H1 (cell line): ENCODE data around the gene EFNA3. TPM values are rescaled to one million over a fixed set of nuclear protein-coding genes. Genes with fewer than 3 reads are reported as not detected.

ENCODE experiments used
- CTCF ChIA-PET: fragments of 300-600 bp; sonication (Branson Sonifier 250); formaldehyde crosslinking; loops from one replicate; lab custom pipeline; 2021; ENCODE audit not compliant: partially characterized antibody; lab: Charles Lee
- POLR2A ChIA-PET: fragments of 300-600 bp; sonication (Branson Sonifier 250); formaldehyde crosslinking; loops from one replicate; lab custom pipeline; 2021; ENCODE audit warnings: inconsistent platforms; ENCODE audit not compliant: partially characterized antibody; lab: Charles Lee
- DNase-seq, 2 experiments: peaks; one replicate each; pipeline versions ENCODE4 v3.0.0 to v3.0.0-alpha.2; 2010 to 2022; ENCODE audit warnings: low spot score in 2 of 2, low read depth in 1 of 2, mixed read lengths in 1 of 2
- FAIRE-seq: peaks from 2 replicates; lab custom pipeline; 2011; peaks lifted over from hg19 to GRCh38; lab: Jason Lieb, UNC
- H2AFZ ChIP-seq: 2 replicates; pipeline ENCODE4 v1.8.1; 2012; ENCODE audit warnings: low read length, inconsistent platforms
- H2AK5ac ChIP-seq: 2 replicates; pipeline ENCODE4 v1.6.1; 2013; ENCODE audit warnings: low read depth, low read length
- H2BK120ac ChIP-seq: replicated peaks from 2 replicates; pipeline ENCODE3; 2013; ENCODE audit warnings: low read depth, low read length, inconsistent platforms
- H2BK12ac ChIP-seq: 2 replicates; pipeline ENCODE4 v1.6.1; 2013; ENCODE audit warnings: low read depth, low read length
- H2BK15ac ChIP-seq: 2 replicates; pipeline ENCODE4 v1.6.1; 2013; ENCODE audit warnings: low read length
- H2BK20ac ChIP-seq: 2 replicates; pipeline ENCODE4 v1.6.1; 2013; ENCODE audit warnings: low read length
- H2BK5ac ChIP-seq: 2 replicates; pipeline ENCODE4 v1.6.1; 2013; ENCODE audit warnings: low read depth, low read length
- H3K14ac ChIP-seq: 2 replicates; pipeline ENCODE4 v1.6.1; 2013; ENCODE audit warnings: inconsistent platforms; ENCODE audit not compliant: insufficient read length
- H3K18ac ChIP-seq: 2 replicates; pipeline ENCODE4 v1.6.1; 2013; ENCODE audit warnings: low read length; ENCODE audit errors: extremely low read depth
- H3K23ac ChIP-seq: 2 replicates; pipeline ENCODE4 v1.6.1; 2013; ENCODE audit warnings: inconsistent platforms; ENCODE audit not compliant: insufficient read length
- H3K23me2 ChIP-seq: 2 replicates; pipeline ENCODE4 v1.6.1; 2013; ENCODE audit warnings: low read depth, low read length
- H3K27ac ChIP-seq: 2 replicates; pipeline ENCODE4 v1.6.1; 2011; ENCODE audit warnings: low read depth, low read length, inconsistent platforms
- H3K27me3 ChIP-seq, 4 experiments: replicated peaks in 1 of 4; 1 replicate in 1 of 4; 2 replicates in 3 of 4; pipeline versions ENCODE4 v1.6.1 to v1.8.1; 2011 to 2013; ENCODE audit warnings: low read length in 3 of 4, mild to moderate bottlenecking in 3 of 4, inconsistent platforms in 2 of 4, mixed read lengths in 2 of 4, moderate library complexity in 1 of 4; ENCODE audit not compliant: control insufficient read depth in 3 of 4, insufficient read depth in 3 of 4; ENCODE audit errors: extremely low read depth in 1 of 4
- H3K36me3 ChIP-seq, 4 experiments: 2 replicates each; pipeline versions ENCODE4 v1.6.1 to v1.8.1; 2011 to 2013; ENCODE audit warnings: mild to moderate bottlenecking in 4 of 4, low read length in 3 of 4, moderate library complexity in 2 of 4, control low read depth in 1 of 4, inconsistent platforms in 1 of 4; ENCODE audit not compliant: insufficient read depth in 4 of 4, control insufficient read depth in 2 of 4
- H3K4ac ChIP-seq: replicated peaks from 2 replicates; pipeline ENCODE3; 2013; ENCODE audit warnings: low read length, low read depth, mixed read lengths, inconsistent platforms; ENCODE audit not compliant: insufficient read length
- H3K4me1 ChIP-seq, 4 experiments: replicated peaks in 1 of 4; 1 replicate in 1 of 4; 2 replicates in 3 of 4; pipeline versions ENCODE4 v1.6.1 to v1.8.1; 2011 to 2013; ENCODE audit warnings: low read length in 3 of 4, inconsistent platforms in 2 of 4, mixed read lengths in 1 of 4; ENCODE audit not compliant: insufficient read depth in 4 of 4, control insufficient read depth in 3 of 4
- H3K4me2 ChIP-seq, 2 experiments: 2 replicates each; pipeline versions ENCODE4 v1.6.1 to v1.8.1; 2011 to 2013; ENCODE audit warnings: low read depth in 2 of 2, low read length in 2 of 2, control low read depth in 1 of 2, inconsistent platforms in 1 of 2, mild to moderate bottlenecking in 1 of 2; ENCODE audit not compliant: insufficient read depth in 1 of 2
- H3K4me3 ChIP-seq, 4 experiments: fragments of 200-600, 300-600 bp in 1 of 4; sonication (generic), shearing (Covaris generic), sonication (Bioruptor Twin) in 1 of 4; 2 replicates each; pipeline versions ENCODE4 v1.5.1 to v1.8.1; 2011 to 2016; ENCODE audit warnings: low read length in 4 of 4, low read depth in 3 of 4, control low read depth in 2 of 4, inconsistent platforms in 2 of 4, mild to moderate bottlenecking in 2 of 4, mixed read lengths in 1 of 4, moderate library complexity in 1 of 4; ENCODE audit not compliant: insufficient read depth in 2 of 4; ENCODE audit errors: extremely low read depth in 1 of 4
- H3K56ac ChIP-seq: replicated peaks from 2 replicates; pipeline ENCODE3; 2013; ENCODE audit warnings: low read depth, mild to moderate bottlenecking, mixed read lengths, low read length, inconsistent platforms; ENCODE audit not compliant: insufficient read length
- H3K79me1 ChIP-seq: 2 replicates; pipeline ENCODE4 v1.6.1; 2013; ENCODE audit warnings: low read depth, low read length, control low read depth
- H3K79me2 ChIP-seq, 2 experiments: 2 replicates each; pipeline versions ENCODE4 v1.6.1 to v1.8.1; 2012 to 2013; ENCODE audit warnings: low read length in 2 of 2, mild to moderate bottlenecking in 2 of 2, inconsistent platforms in 1 of 2; ENCODE audit not compliant: insufficient read depth in 2 of 2, control insufficient read depth in 1 of 2
- H3K9ac ChIP-seq, 4 experiments: replicated peaks in 1 of 4; 1 replicate in 1 of 4; 2 replicates in 3 of 4; pipeline versions ENCODE4 v1.6.1 to v1.8.1; 2011 to 2013; ENCODE audit warnings: low read depth in 3 of 4, low read length in 3 of 4, control low read depth in 2 of 4, mild to moderate bottlenecking in 2 of 4, moderate library complexity in 2 of 4, inconsistent platforms in 1 of 4; ENCODE audit errors: extremely low read depth in 1 of 4
- H3K9me3 ChIP-seq, 2 experiments: 2 replicates each; pipeline versions ENCODE4 v1.6.1 to v1.8.1; 2012 to 2013; ENCODE audit warnings: mild to moderate bottlenecking in 2 of 2, moderate library complexity in 2 of 2, control low read depth in 1 of 2, inconsistent platforms in 1 of 2, low read depth in 1 of 2, low read length in 1 of 2, mixed read lengths in 1 of 2; ENCODE audit not compliant: insufficient read depth in 2 of 2
- H4K20me1 ChIP-seq, 2 experiments: replicated peaks in 1 of 2; 2 replicates each; pipeline versions ENCODE3 to v1.8.1; 2011 to 2013; ENCODE audit warnings: inconsistent platforms in 2 of 2, low read length in 2 of 2, mild to moderate bottlenecking in 1 of 2; ENCODE audit not compliant: insufficient read depth in 2 of 2, control insufficient read depth in 1 of 2
- H4K5ac ChIP-seq: 2 replicates; pipeline ENCODE4 v1.6.1; 2013; ENCODE audit warnings: low read length, low read depth, mixed read lengths, inconsistent platforms; ENCODE audit not compliant: insufficient read length
- H4K8ac ChIP-seq: 2 replicates; pipeline ENCODE4 v1.8.0; 2013; ENCODE audit warnings: mild to moderate bottlenecking, moderate library complexity, low read length, inconsistent platforms; ENCODE audit not compliant: insufficient read depth; ENCODE audit errors: extremely low read depth
- H4K91ac ChIP-seq: replicated peaks from 2 replicates; pipeline ENCODE3; 2013; ENCODE audit warnings: low read length, mixed read lengths, inconsistent platforms; ENCODE audit not compliant: insufficient read length
- GABPA ChIP-seq: IDR thresholded peaks from 2 replicates; pipeline ENCODE4 v1.6.1; 2011; ENCODE audit warnings: mild to moderate bottlenecking, low read length, moderate library complexity, borderline replicate concordance; ENCODE audit not compliant: insufficient read depth
- HDAC6 ChIP-seq: IDR thresholded peaks from one replicate; pipeline ENCODE4 v1.7.1; 2012; ENCODE audit warnings: low read depth, mild to moderate bottlenecking, inconsistent platforms, low read length, moderate library complexity
- PHF8 ChIP-seq: fragments of 200-600 bp; sonication (generic); conservative IDR thresholded peaks from 2 replicates; pipeline ENCODE4 v1.7.1; 2012; ENCODE audit warnings: low read depth, mild to moderate bottlenecking, inconsistent platforms, low read length, moderate library complexity
- SP2 ChIP-seq: IDR thresholded peaks from 2 replicates; pipeline ENCODE4 v1.6.1; 2012; ENCODE audit warnings: mild to moderate bottlenecking, low read length, inconsistent platforms
- WGBS, 2 experiments: shearing (Covaris generic) in 1 of 2; methylation state at CpG; one replicate each; pipeline versions ENCODE4 v1.1.6 to v1.1.7; 2013 to 2015; ENCODE audit warnings: low lambda C conversion rate in 2 of 2, mixed read lengths in 2 of 2, inconsistent platforms in 1 of 2, low coverage in 1 of 2, missing lambda C conversion rate in 1 of 2; ENCODE audit not compliant: insufficient replicate concordance in 2 of 2, insufficient coverage in 1 of 2, insufficient read length in 1 of 2; ENCODE audit errors: extremely low coverage in 1 of 2, missing lambda C conversion rate in 1 of 2; 5-methylcytosine and 5-hydroxymethylcytosine counted together
- polyA plus RNA-seq, 7 experiments: library from polyadenylated mRNA; depleted of rRNA in 3 of 7; stranded (reverse) in 5 of 7; unstranded in 2 of 7; fragments of >200 nt in 5 of 7; fragments of 200-250 nt in 2 of 7; gene quantifications; 1 replicate in 5 of 7; 2 replicates in 1 of 7; 4 replicates in 1 of 7; pipeline versions ENCODE4 v1.2.1 to v1.2.3, GENCODE V29; 2011 to 2013; ENCODE audit warnings: missing spikeins in 2 of 7, mixed read lengths in 2 of 7
- total RNA-seq: library from RNA; stranded (reverse); fragmentation: NEBNext Ultra II Directional; extraction: Animal tissue kit (Norgen Biotek cat#: 25700); gene quantifications from 2 replicates; pipeline ENCODE4 v1.2.1, GENCODE V29; 2021

The EFNA3 gene
- total and polyA plus RNA-seq, 2 of the 8 experiments (the other 6 are each of a cell fraction or from before 2014, with no cell fraction given), result 10.8 to 13.8 TPM

- H3K4me3 ChIP-seq, result no peak overlapping the region
- H2AFZ ChIP-seq, result no peak overlapping the region
- 0 out of 2 replicates have a peak overlapping the region, but pooled peaks have one; percentile 27 for H2BK12ac ChIP-seq
- no peak overlapping the region for H3K18ac ChIP-seq
- H3K4ac ChIP-seq, result no peak overlapping the region
- H2AK5ac ChIP-seq, result no peak overlapping the region
- ChIA-PET POLR2A (interaction anchor here (0.6 to 1.8 kb wide), 3 partner anchors 73 to 80 kb away, joined by 3 to 7 read pairs (median 7); partner anchors contain the start of gene KRTCAP2), CTCF (interaction anchor here (1.3 to 6.3 kb wide), 11 partner anchors 19 to 78 kb away, joined by 5 to 215 read pairs (median 11); partner anchors contain the start of genes EFNA4, KRTCAP2 and TRIM46)
- H2BK120ac ChIP-seq, result no peak overlapping the region
- H3K9me3 ChIP-seq, result no peaks in the 10 kb centered on the region
- no peak overlapping the region for H3K23ac ChIP-seq
- no peaks in the 10 kb centered on the region for H3K79me2 ChIP-seq
- H2BK15ac ChIP-seq, result no peak overlapping the region
- H2BK5ac ChIP-seq, result no peak overlapping the region
- H3K27ac ChIP-seq, result no peak overlapping the region
- no peak overlapping the region for H4K5ac ChIP-seq
- H2BK20ac ChIP-seq, result no peak overlapping the region
- no peak overlapping the region for H3K4me2 ChIP-seq
- DNase-seq (no peak), FAIRE-seq (no peak)
- no peak for TF ChIP-seq PHF8
- TF ChIP-seq GABPA, result no peak
- TF ChIP-seq SP2, result no peak
- no peak for TF ChIP-seq HDAC6
- H3K9ac ChIP-seq, result no peak overlapping the region
- 88% methylated on average over 12 of the region's 12 CpGs; no CpG with 5 or more reads in 1 of the 2 experiments for WGBS, 2 experiments
- H3K79me1 ChIP-seq, result no peaks in the 10 kb centered on the region
- H3K14ac ChIP-seq, result no peak overlapping the region
- H4K20me1 ChIP-seq, result no peaks in the 10 kb centered on the region
- H3K23me2 ChIP-seq, result no peaks in the 10 kb centered on the region
- no peak overlapping the region for H3K56ac ChIP-seq
- H3K4me1 ChIP-seq, result peaks cover 0 to 10% (median 8%) of the 10 kb centered on the region in 4 experiments; a peak in 5 of 7 replicates
- H3K36me3 ChIP-seq, result no peaks in the 10 kb centered on the region
- H4K91ac ChIP-seq, result no peak overlapping the region
- H3K27me3 ChIP-seq, result peaks cover 0 to 13% (median 2%) of the 10 kb centered on the region in 4 experiments; a peak in 2 of 7 replicates
- H4K8ac ChIP-seq, result no peak overlapping the region
Observed at GRCh38 chr1:155092641-155093040, 14.0 kb downstream of the EFNA3 start.
